ENCODE data around the gene KANSL1L.

KANSL1L gene

GRCh38 chr2:210072493-210072892 lies 98.7 kb downstream of the KANSL1L start:
- DNase-seq (ENCODE audit: low read depth in 2 of 2): no peak

- DNase-seq (ENCODE audit: low read depth in 2 of 2): no peak
These were observed 107.9 kb downstream of the KANSL1L start for GRCh38 chr2:210063306-210063705.

GRCh38 chr2:210055825-210056224 lies 115.4 kb downstream of the KANSL1L start:
- no peak for DNase-seq (ENCODE audit: low read depth in 2 of 2)

- no peak for DNase-seq (ENCODE audit: low read depth in 2 of 2)
These were observed 116.5 kb downstream of the KANSL1L start for GRCh38 chr2:210054696-210055095.

- DNase-seq (ENCODE audit: low read depth in 2 of 2): no peak
These were observed 120.3 kb downstream of the KANSL1L start for GRCh38 chr2:210050885-210051284.

- no peak for DNase-seq (ENCODE audit: low read depth in 2 of 2)
These were observed 121.4 kb downstream of the KANSL1L start for GRCh38 chr2:210049831-210050230.

GRCh38 chr2:210046851-210047500 lies 124.2 kb downstream of the KANSL1L start:
- no peak for DNase-seq (ENCODE audit: low read depth in 2 of 2)

- no peak for DNase-seq (ENCODE audit: low read depth in 2 of 2)
These were observed 133.1 kb downstream of the KANSL1L start for GRCh38 chr2:210038078-210038477.

GRCh38 chr2:210035679-210036078 lies 135.5 kb downstream of the KANSL1L start:
- DNase-seq (ENCODE audit: low read depth in 2 of 2): no peak

GRCh38 chr2:210034087-210034683 lies 137.0 kb downstream of the KANSL1L start:
- DNase-seq (ENCODE audit: low read depth in 2 of 2): no peak

- no peak for DNase-seq (ENCODE audit: low read depth in 2 of 2)
These were observed 143.0 kb downstream of the KANSL1L start for GRCh38 chr2:210028178-210028577.

GRCh38 chr2:210027608-210028007 lies 143.6 kb downstream of the KANSL1L start:
- DNase-seq (ENCODE audit: low read depth in 2 of 2): no peak

- DNase-seq (ENCODE audit: low read depth in 2 of 2): no peak
These were observed 148.4 kb downstream of the KANSL1L start for GRCh38 chr2:210022824-210023223.

GRCh38 chr2:210020138-210020537 lies 151.1 kb downstream of the KANSL1L start:
- DNase-seq (ENCODE audit: low read depth in 2 of 2): no peak

GRCh38 chr2:210009896-210010295 lies 161.3 kb downstream of the KANSL1L start:
- DNase-seq (ENCODE audit: low read depth in 2 of 2): no peak

GRCh38 chr2:210009126-210009525 lies 162.1 kb downstream of the KANSL1L start:
- DNase-seq (ENCODE audit: low read depth in 2 of 2): no peak

GRCh38 chr2:210007895-210008294 lies 163.3 kb downstream of the KANSL1L start:
- no peak for DNase-seq (ENCODE audit: low read depth in 2 of 2)

- DNase-seq (ENCODE audit: low read depth in 2 of 2): no peak
These were observed 166.3 kb downstream of the KANSL1L start for GRCh38 chr2:210004881-210005280.

GRCh38 chr2:210003359-210003758 lies 167.8 kb downstream of the KANSL1L start:
- DNase-seq (ENCODE audit: low read depth in 2 of 2): no peak

GRCh38 chr2:210002158-210003157 lies 168.8 kb downstream of the KANSL1L start, which contains the start of gene RPE:
TSS of gene RPE (plus strand) at chr2:210002638. CDS start at chr2:210002662, 24 bp downstream.
- DNase-seq (ENCODE audit: low read depth in 2 of 2): peak; percentile 93

GRCh38 chr2:210000464-210001324 lies 170.5 kb downstream of the KANSL1L start:
- no peak for DNase-seq (ENCODE audit: low read depth in 2 of 2)
